Measurements from ENCODE around the gene AMPD3. TPM values are rescaled to one million over a fixed set of nuclear protein-coding genes. Genes with fewer than 3 reads are reported as not detected.
A peak's percentile ranks its signal among the peaks of the same experiment; 100 is the strongest.

AMPD3 gene
- total RNA-seq, 4 donors from 2014 or later, result 8.7 to 15.2 (median 9.8) TPM

GRCh38 chr11:10453261-10453660, 1.8 kb upstream of the AMPD3 start:
- TF ChIP-seq CTCF (IDR thresholded peaks at IDR 0.05), result no peak
- Histone ChIP-seq H3K27me3 (peaks cover 0 to 32% (median 0%) of the 10 kb centered on the region in 4 donors), H3K4me1 (peaks cover 17 to 67% (median 41%) of the 10 kb centered on the region in 3 donors), H3K9me3 (no peaks in the 10 kb centered on the region), H3K36me3 (no peaks in the 10 kb centered on the region), H3K27ac (no peak overlapping the region), H3K4me3 (no peak overlapping the region)
- intact Hi-C loops (cut with DNase I), result no loop called here
- 45 to 49% methylated on average over 3 of the region's 3 CpGs for WGBS, 2 donors
- DNase-seq, result no peak

DNA sequence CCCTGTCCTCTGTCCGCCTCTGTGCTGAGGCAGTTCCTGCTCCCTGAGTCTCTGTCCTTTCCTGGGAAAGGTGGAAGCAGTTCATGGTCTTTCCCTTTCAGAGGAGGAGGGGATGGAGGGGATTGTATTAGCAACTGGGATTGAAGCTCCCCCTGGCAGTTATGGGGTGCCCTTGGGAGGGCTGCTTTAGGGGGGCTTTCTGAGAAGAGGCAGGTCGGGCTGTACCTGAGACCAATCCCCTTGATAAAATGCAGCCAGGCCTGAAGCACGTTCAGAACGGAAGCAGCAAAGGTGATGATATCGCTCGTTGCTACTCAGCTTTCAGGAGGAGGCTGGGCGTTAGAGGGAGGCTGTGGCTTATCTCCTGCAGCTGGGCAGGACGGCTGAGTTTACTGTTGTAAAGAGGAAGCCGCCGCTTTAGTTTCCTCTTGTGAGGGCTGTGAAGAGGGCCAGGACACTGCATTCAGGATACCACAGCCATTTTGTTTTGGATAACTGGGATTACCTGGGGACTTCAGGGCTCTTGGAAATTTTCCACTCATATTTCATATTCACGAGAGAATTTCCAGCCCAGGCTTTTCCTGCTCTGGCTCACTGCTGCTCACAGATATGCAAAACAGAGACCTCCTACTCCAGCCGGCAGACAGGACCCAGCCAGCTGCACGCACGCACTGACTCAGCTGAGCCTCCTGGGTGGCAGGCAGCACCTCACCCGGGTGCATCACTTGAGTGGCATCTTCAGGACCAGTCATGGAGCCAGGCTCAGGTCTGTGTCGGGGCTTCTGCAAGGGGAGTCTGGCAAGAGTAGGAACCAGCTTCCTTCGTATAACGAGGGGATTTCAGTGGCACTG, 798 bp downstream of the AMPD3 start:
- H3K4me1 ChIP-seq, result peaks cover 17 to 66% (median 41%) of the 10 kb centered on the region in 3 donors
- no peaks in the 10 kb centered on the region for H3K36me3 ChIP-seq
- H3K9me3 ChIP-seq, result no peaks in the 10 kb centered on the region
- H3K4me3 ChIP-seq, result peak overlapping the region in 3 of 4 donors; percentile 26 to 56 (median 36)
- peak; percentile 25 for DNase-seq
- 16 to 26% methylated on average over 9 of the region's 18 CpGs for WGBS, 2 donors
- H3K27me3 ChIP-seq, result peaks cover 0 to 24% (median 0%) of the 10 kb centered on the region in 4 donors
- H3K27ac ChIP-seq, result peak overlapping the region; percentile 66 to 80 (median 68)
- TF ChIP-seq CTCF (IDR thresholded peaks at IDR 0.05), result no peak
- peak in 1 of 4 donors; percentile 33 for TF ChIP-seq POLR2A (IDR thresholded peaks at IDR 0.05)
- intact Hi-C loops (cut with DNase I), result no loop called here

DNA sequence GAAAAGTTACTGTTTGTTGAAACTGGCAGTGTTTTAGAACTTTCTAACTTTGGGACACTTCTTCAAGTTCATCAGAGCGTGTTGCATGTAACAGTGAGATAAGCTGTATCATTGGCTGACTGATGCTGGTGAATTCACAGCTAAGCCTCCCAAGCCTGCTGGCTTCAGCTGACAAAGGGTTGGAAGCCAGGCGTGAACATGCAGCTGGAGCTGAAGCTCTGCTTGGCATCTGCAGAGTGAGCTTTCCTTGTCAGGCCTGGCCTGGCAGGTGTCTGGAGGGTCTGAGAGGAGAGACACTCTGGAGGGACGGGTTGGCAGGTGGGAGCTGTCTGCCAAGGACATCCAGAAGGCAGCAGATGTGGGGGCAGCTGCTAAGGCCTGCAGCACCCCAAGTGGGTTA, 1.5 kb downstream of the AMPD3 start:
- Histone ChIP-seq H3K27me3 (peaks cover 0 to 18% (median 0%) of the 10 kb centered on the region in 4 donors), H3K27ac (peak overlapping the region; percentile 66 to 80 (median 68)), H3K4me3 (peak overlapping the region in 3 of 4 donors; percentile 26 to 56 (median 36)), H3K4me1 (peaks cover 15 to 59% (median 35%) of the 10 kb centered on the region in 3 donors), H3K36me3 (peaks cover 0 to 5% (median 0%) of the 10 kb centered on the region in 3 donors), H3K9me3 (no peaks in the 10 kb centered on the region)
- TF ChIP-seq CTCF (IDR thresholded peaks at IDR 0.05) (no peak), POLR2A (IDR thresholded peaks at IDR 0.05) (no peak)
- intact Hi-C loops (cut with DNase I), result no loop called here
- 32 to 79% methylated on average over 2 to 3 of the region's 3 CpGs for WGBS, 2 donors
- no peak for DNase-seq

DNA sequence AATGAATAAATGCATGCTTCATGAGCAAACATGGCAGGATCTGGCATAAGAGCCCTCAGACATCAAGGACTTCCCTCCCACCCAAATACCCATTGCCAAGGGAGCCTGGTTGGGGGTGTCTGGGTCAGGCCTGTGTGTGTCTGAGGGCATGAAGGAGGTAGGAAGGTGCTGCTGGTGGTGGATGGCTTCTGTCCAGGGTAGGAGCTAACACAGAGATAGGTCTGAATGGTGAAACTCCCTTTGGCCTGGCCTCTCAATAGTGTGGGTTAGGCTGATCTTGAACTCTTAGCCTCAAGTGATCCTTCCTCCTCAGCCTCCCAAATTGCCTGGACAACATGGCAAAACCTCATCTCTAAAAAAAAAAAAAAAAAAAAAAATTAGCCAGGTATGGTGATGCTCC, 2.8 kb downstream of the AMPD3 start:
- peaks cover 0 to 13% (median 0%) of the 10 kb centered on the region in 4 donors for H3K27me3 ChIP-seq
- H3K4me3 ChIP-seq, result no peak overlapping the region
- TF ChIP-seq CTCF (IDR thresholded peaks at IDR 0.05) (no peak), POLR2A (IDR thresholded peaks at IDR 0.05) (no peak)
- H3K9me3 ChIP-seq, result no peaks in the 10 kb centered on the region
- peaks cover 0 to 18% (median under 1%) of the 10 kb centered on the region in 3 donors for H3K36me3 ChIP-seq
- intact Hi-C loops (cut with DNase I), result no loop called here
- H3K27ac ChIP-seq, result no peak overlapping the region
- DNase-seq, result no peak
- peaks cover 12 to 47% (median 28%) of the 10 kb centered on the region in 3 donors for H3K4me1 ChIP-seq
